Prostate gland (tissue), 2 donors: ENCODE data around the gene SLC8A2.

ENCODE experiments used
- CTCF ChIP-seq, 4 experiments: fragments of 200-600 bp in 2 of 4; fragments of 450-650 bp in 2 of 4; sonication (generic) in 2 of 4; IDR thresholded peaks; 1 replicate in 3 of 4; 2 replicates in 1 of 4; pipeline ENCODE4 v1.5.1; 2016 to 2019; ENCODE audit warnings: antibody characterized with exemption in 4 of 4, mild to moderate bottlenecking in 2 of 4, moderate library complexity in 2 of 4
- POLR2A ChIP-seq: fragments of 450-650 bp; IDR thresholded peaks from one replicate; pipeline ENCODE4 v1.6.1; 2016; ENCODE audit warnings: antibody characterized with exemption, mild to moderate bottlenecking

GRCh38 chr19:47389150-47389556 is 82.5 kb downstream of the SLC8A2 start:
- no peak for TF ChIP-seq POLR2A
- TF ChIP-seq CTCF (IDR thresholded peaks at IDR 0.05), result no peak
